HepG2 (cell line): ENCODE measurements around the gene TUBGCP6. TPM values are rescaled to one million over a fixed set of nuclear protein-coding genes. Genes with fewer than 3 reads are reported as not detected.
A peak's percentile ranks its signal among the peaks of the same experiment; 100 is the strongest.

Experiments
- HOXA3 ChIP-seq: sonication (generic); formaldehyde crosslinking; IDR thresholded peaks from 2 replicates; pipeline ENCODE4 v1.5.0; 2020; ENCODE audit warnings: missing genetic modification reagents
- MED8 ChIP-seq: sonication (generic); formaldehyde crosslinking; IDR thresholded peaks from 2 replicates; pipeline ENCODE4 v1.8.1; 2023; ENCODE audit warnings: mild to moderate bottlenecking, missing genetic modification reagents; ENCODE audit not compliant: insufficient replicate concordance
- RORA ChIP-seq: sonication (generic); formaldehyde crosslinking; IDR thresholded peaks from 2 replicates; pipeline ENCODE4 v1.5.0; 2020; ENCODE audit warnings: mild to moderate bottlenecking, missing genetic modification reagents, moderate library complexity
- SOX6 ChIP-seq, 2 experiments: fragments of 450-650 bp in 1 of 2; sonication (generic) in 1 of 2; formaldehyde crosslinking in 1 of 2; IDR thresholded peaks; 2 replicates each; pipeline versions ENCODE4 v1.4.0 to v1.6.1; 2017 to 2020; ENCODE audit warnings: antibody characterized with exemption in 1 of 2, mild to moderate bottlenecking in 1 of 2, missing genetic modification reagents in 1 of 2
- ZNF547 ChIP-seq: sonication (generic); formaldehyde crosslinking; IDR thresholded peaks from 2 replicates; pipeline ENCODE4 v1.5.1; 2020; ENCODE audit warnings: mild to moderate bottlenecking, missing genetic modification reagents
- ZNF562 ChIP-seq: sonication (generic); formaldehyde crosslinking; IDR thresholded peaks from 2 replicates; pipeline ENCODE4 v1.8.0; 2022; ENCODE audit warnings: missing genetic modification reagents, borderline replicate concordance
- polyA plus RNA-seq, 8 experiments: library from polyadenylated mRNA; depleted of rRNA in 3 of 8; stranded (reverse) in 7 of 8; unstranded in 1 of 8; fragments of >200 nt; fragmentation: Illumina TruSeq in 4 of 8; extraction: Trizol in 4 of 8; gene quantifications; 2 replicates each; pipeline versions ENCODE4 v1.2.1 to v1.2.3, GENCODE V29; 2011 to 2016; ENCODE audit warnings: low read depth in 4 of 8, missing spikeins in 1 of 8, mixed read lengths in 1 of 8; ENCODE audit not compliant: insufficient read depth in 1 of 8
- total RNA-seq, 5 experiments: library from RNA; depleted of rRNA; stranded (reverse); fragments of >200 nt; fragmentation: Illumina TruSeq; extraction: Trizol; gene quantifications; 2 replicates each; pipeline ENCODE4 v1.2.3, GENCODE V29; 2016; ENCODE audit warnings: low read depth in 1 of 5
- TF ChIP-seq, protein P1 (sequence below): sonication (generic); formaldehyde crosslinking; IDR thresholded peaks from 2 replicates; pipeline ENCODE4 v1.5.1; 2020; ENCODE audit warnings: mild to moderate bottlenecking, missing genetic modification reagents, moderate library complexity
- TF ChIP-seq, protein P2 (sequence below): sonication (generic); formaldehyde crosslinking; IDR thresholded peaks from 2 replicates; pipeline ENCODE4 v1.5.0; 2020; ENCODE audit warnings: missing genetic modification reagents
- TF ChIP-seq, protein P3 (sequence below): sonication (generic); formaldehyde crosslinking; IDR thresholded peaks from 2 replicates; pipeline ENCODE4 v1.5.0; 2020; ENCODE audit warnings: mild to moderate bottlenecking, missing genetic modification reagents, borderline replicate concordance

The TUBGCP6 gene
- total and polyA plus RNA-seq, 2 of the 13 experiments (the other 11 are each of a cell fraction or from before 2014, with no cell fraction given): 14.6 to 15.7 TPM

DNA sequence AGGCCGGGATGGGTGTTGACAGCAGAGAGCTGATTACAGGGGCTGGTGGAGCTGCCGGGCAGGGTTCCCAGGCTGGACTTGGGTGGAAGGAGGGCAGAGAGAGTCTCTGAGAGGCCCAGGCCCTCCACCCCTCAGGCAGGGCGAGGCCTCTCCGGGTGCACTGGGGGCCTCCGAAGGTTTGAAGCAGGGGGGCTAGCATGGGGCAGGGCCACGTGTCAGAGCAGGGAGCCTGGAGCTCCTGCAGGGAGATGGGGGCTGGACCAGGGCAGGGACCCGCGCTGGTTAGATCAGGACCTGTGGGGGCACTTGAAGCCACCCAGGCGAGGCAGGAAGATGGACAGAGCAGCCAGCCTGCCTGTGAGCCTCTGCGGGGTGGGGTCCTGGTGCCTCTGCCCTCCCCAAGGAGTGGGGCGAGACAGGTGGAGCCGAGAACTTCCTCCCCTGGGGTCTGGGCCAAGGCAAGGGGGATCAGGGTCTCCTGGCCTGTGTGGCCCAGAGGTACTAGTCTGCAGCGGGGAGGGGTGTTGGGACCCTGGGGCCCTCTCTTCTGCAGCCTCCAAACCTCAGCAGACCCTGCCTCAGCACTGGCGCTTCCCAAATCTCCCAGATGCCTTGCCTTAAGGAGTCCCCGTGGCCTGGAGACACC is 73.4 kb downstream of the TUBGCP6 start (continued):
- TF ChIP-seq, protein P1, sequence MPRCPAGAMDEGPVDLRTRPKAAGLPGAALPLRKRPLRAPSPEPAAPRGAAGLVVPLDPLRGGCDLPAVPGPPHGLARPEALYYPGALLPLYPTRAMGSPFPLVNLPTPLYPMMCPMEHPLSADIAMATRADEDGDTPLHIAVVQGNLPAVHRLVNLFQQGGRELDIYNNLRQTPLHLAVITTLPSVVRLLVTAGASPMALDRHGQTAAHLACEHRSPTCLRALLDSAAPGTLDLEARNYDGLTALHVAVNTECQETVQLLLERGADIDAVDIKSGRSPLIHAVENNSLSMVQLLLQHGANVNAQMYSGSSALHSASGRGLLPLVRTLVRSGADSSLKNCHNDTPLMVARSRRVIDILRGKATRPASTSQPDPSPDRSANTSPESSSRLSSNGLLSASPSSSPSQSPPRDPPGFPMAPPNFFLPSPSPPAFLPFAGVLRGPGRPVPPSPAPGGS (CRISPR knock-in tag): 0 out of 2 replicates have a peak, but pooled peaks have one; percentile 83
- TF ChIP-seq RORA (CRISPR knock-in tag) (no peak), HOXA3 (CRISPR knock-in tag) (0 out of 2 replicates have a peak, but pooled peaks have one; percentile 1), ZNF547 (CRISPR knock-in tag) (peak; percentile 61; the same call in 1 of the 2 replicates), SOX6 (IDR thresholded peaks at IDR 0.05) (no peak), SOX6 (CRISPR knock-in tag; IDR thresholded peaks at IDR 0.05) (0 out of 2 replicates have a peak, but pooled peaks have one; percentile 1), ZNF562 (CRISPR knock-in tag) (no peak), MED8 (CRISPR knock-in tag) (no peak)
- TF ChIP-seq, protein P2, sequence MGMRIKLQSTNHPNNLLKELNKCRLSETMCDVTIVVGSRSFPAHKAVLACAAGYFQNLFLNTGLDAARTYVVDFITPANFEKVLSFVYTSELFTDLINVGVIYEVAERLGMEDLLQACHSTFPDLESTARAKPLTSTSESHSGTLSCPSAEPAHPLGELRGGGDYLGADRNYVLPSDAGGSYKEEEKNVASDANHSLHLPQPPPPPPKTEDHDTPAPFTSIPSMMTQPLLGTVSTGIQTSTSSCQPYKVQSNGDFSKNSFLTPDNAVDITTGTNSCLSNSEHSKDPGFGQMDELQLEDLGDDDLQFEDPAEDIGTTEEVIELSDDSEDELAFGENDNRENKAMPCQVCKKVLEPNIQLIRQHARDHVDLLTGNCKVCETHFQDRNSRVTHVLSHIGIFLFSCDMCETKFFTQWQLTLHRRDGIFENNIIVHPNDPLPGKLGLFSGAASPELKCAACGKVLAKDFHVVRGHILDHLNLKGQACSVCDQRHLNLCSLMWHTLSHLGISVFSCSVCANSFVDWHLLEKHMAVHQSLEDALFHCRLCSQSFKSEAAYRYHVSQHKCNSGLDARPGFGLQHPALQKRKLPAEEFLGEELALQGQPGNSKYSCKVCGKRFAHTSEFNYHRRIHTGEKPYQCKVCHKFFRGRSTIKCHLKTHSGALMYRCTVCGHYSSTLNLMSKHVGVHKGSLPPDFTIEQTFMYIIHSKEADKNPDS (CRISPR knock-in tag): no peak
- TF ChIP-seq, protein P3, sequence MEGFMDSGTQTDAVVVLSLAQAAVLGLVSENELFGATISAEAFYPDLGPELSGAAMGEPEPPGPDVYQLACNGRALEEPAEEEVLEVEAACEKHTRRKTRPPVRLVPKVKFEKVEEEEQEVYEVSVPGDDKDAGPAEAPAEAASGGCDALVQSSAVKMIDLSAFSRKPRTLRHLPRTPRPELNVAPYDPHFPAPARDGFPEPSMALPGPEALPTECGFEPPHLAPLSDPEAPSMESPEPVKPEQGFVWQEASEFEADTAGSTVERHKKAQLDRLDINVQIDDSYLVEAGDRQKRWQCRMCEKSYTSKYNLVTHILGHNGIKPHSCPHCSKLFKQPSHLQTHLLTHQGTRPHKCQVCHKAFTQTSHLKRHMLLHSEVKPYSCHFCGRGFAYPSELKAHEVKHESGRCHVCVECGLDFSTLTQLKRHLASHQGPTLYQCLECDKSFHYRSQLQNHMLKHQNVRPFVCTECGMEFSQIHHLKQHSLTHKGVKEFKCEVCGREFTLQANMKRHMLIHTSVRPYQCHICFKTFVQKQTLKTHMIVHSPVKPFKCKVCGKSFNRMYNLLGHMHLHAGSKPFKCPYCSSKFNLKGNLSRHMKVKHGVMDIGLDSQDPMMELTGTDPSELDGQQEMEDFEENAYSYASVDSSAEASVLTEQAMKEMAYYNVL (CRISPR knock-in tag): no peak
